Measurements from ENCODE around the gene AFMID.
"Not testable (repeated sequence)": the region's sequence is repeated elsewhere in the genome, so short reads cannot be mapped to it uniquely, and the experiment has no call there.

Gene AFMID

DNA sequence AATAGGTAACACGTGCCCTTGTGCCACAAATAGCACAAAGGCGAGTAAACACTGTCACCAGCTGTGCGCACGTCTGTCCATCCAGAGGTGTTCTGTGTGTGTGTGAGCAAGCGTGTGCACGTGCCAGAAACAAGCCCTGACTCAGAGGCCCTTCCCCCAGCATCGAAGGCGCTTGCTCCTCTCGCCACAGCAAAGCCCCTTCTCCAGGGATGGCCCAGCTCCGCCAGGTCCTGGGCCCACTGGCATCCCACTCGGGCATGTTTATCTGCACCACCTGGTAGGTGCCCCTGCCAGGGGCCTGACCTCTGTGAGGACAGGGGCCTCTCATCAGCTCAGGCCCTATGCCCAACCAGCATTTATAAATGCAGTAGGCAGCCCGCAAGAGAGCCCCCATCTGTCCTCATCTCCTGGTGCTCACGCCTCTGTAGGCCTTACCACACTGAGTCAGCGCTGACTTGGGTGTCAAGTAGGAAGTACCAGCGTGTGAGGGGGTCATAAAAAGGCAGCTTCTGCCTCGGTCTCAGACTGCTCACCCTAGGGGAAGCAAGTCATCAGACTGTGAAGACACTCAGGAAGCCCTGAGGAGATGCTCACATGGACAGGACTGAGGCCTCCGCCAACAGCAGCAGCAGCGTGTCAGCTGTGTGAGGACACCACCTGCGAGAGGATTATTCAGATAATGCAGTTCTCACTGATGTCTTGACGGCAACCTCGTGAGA lies 55.0 kb downstream of the AFMID start:
- no peak overlapping the region for H3K9ac ChIP-seq (ENCODE audit: low read length)
- no peaks in the 10 kb centered on the region for H3K4me1 ChIP-seq (ENCODE audit: control insufficient read depth, insufficient read depth, low read length)
- no peaks in the 10 kb centered on the region for H3K36me3 ChIP-seq (ENCODE audit: control insufficient read depth, insufficient read depth, low read length)
- H3K4me3 ChIP-seq (ENCODE audit: low read length) = no peak overlapping the region
- H3K27me3 ChIP-seq (ENCODE audit: control insufficient read depth, insufficient read depth, low read length) = no peaks in the 10 kb centered on the region
- no peak overlapping the region for H3K27ac ChIP-seq (ENCODE audit: low read depth, low read length)

DNA sequence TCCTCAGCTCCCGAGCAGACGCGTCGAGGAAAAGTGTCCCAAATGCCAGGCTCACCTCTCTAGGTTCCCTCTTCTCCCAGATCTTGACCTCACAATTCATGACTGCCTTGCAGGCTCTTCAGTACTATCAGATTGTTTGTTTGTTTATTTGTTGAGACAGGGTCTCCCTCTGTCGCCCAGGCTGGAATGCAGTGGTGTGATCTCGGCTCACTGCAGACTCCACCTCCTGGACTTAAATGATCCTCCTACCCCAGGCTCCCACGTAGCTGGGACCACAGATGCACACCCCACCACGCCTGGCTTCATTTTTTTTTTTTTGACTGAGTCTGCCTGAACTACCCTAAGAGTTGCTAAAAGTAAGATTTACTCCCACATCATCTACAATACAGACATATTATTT lies 60.1 kb downstream of the AFMID start:
- no peaks in the 10 kb centered on the region for H3K4me1 ChIP-seq (ENCODE audit: control insufficient read depth, insufficient read depth, low read length)

DNA sequence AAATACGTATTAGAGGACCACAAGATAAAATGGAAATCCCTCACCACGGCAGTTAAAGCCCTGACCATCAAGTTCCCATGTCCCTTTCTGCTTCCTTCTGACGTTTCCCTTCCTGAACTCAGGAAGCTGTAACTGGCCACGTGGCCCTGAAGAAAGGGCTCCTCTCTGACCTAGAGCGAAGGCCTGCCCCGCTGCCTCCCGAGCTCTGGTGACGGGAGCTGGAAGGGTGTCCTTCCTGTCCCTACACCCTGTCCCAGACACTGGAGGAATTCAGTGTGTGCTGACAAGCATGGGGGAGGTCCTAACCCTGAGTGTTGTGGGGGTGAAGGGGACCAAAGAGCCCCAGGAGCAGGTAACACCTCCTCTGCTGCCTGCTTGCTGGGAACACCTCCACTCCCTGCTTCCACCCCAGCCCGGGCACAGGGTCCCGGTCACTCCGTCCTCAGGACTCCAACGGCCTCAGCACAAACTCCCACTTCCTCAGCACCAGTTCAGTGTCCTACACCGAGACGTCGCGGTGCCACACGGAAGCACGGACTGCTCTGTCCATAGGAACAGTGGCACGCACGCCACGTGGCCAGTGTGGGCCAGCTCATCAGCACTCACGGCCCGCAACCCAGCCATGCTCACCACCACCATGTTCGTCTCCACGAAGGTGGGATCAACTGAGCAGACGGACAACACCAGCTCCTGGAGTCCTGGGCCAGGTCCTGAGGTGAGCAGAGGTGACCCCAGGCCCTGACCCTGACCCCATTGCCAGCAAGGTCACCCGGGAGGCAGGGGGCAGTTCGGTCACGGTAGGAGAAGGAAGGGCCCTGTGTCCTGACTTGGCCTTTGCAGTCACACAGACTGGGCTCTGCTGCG lies 61.1 kb downstream of the AFMID start:
- Histone ChIP-seq H3K4me1 (ENCODE audit: control insufficient read depth, insufficient read depth, low read length) (no peaks in the 10 kb centered on the region), H3K4me3 (ENCODE audit: low read length) (no peak overlapping the region), H3K9ac (ENCODE audit: low read length) (no peak overlapping the region), H3K27ac (ENCODE audit: low read depth, low read length) (no peak overlapping the region), H3K27me3 (ENCODE audit: control insufficient read depth, insufficient read depth, low read length) (no peaks in the 10 kb centered on the region), H3K36me3 (ENCODE audit: control insufficient read depth, insufficient read depth, low read length) (no peaks in the 10 kb centered on the region)

More for the DNA sequence above, 60.1 kb downstream of the AFMID start:
- Histone ChIP-seq H3K4me3 (ENCODE audit: low read length) (no peak overlapping the region), H3K9ac (ENCODE audit: low read length) (no peak overlapping the region), H3K27ac (ENCODE audit: low read depth, low read length) (no peak overlapping the region), H3K27me3 (ENCODE audit: control insufficient read depth, insufficient read depth, low read length) (no peaks in the 10 kb centered on the region), H3K36me3 (ENCODE audit: control insufficient read depth, insufficient read depth, low read length) (no peaks in the 10 kb centered on the region)

DNA sequence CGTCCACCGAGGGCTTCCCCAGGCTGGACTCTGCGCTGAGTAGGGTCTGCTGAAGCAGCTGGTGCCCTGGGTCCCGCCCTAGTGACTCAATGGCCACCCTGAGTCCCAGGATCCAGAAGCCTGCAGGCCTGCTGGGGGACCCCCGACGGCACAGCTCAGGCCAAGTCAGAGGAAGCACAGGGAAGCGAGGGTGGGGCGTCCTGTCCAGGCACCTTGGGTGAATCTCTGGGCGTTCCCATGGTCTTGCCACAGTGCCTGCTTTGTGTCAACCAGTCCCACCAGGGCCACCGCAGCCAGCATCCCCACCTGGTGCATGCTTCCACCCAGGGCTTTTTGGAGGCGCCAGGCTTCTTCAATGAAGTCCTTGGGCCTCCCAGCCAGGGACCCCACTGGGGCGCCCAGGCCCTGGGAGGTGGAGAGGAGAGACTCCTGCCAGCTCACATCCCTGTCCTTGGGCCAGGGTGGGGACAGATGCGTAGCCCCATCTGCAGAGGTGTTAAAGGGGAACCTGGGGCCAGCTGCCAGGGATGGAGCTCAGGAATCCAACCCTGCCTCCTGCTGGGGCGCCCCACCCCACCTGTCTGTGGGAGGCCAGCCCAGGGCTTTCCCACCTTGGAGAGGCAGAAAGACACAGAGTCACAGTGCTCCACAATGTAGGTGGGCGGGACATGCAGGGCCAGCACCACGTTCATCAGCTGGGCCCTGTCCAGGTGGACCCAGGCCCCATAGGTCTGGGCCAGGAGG lies 62.1 kb downstream of the AFMID start:
- peaks cover 2% of the 10 kb centered on the region for H3K4me1 ChIP-seq (ENCODE audit: control insufficient read depth, insufficient read depth, low read length)
- no peak overlapping the region for H3K4me3 ChIP-seq (ENCODE audit: low read length)
- H3K27ac ChIP-seq (ENCODE audit: low read depth, low read length) = no peak overlapping the region
- H3K27me3 ChIP-seq (ENCODE audit: control insufficient read depth, insufficient read depth, low read length) = no peaks in the 10 kb centered on the region
- no peaks in the 10 kb centered on the region for H3K36me3 ChIP-seq (ENCODE audit: control insufficient read depth, insufficient read depth, low read length)
- H3K9ac ChIP-seq (ENCODE audit: low read length) = no peak overlapping the region

DNA sequence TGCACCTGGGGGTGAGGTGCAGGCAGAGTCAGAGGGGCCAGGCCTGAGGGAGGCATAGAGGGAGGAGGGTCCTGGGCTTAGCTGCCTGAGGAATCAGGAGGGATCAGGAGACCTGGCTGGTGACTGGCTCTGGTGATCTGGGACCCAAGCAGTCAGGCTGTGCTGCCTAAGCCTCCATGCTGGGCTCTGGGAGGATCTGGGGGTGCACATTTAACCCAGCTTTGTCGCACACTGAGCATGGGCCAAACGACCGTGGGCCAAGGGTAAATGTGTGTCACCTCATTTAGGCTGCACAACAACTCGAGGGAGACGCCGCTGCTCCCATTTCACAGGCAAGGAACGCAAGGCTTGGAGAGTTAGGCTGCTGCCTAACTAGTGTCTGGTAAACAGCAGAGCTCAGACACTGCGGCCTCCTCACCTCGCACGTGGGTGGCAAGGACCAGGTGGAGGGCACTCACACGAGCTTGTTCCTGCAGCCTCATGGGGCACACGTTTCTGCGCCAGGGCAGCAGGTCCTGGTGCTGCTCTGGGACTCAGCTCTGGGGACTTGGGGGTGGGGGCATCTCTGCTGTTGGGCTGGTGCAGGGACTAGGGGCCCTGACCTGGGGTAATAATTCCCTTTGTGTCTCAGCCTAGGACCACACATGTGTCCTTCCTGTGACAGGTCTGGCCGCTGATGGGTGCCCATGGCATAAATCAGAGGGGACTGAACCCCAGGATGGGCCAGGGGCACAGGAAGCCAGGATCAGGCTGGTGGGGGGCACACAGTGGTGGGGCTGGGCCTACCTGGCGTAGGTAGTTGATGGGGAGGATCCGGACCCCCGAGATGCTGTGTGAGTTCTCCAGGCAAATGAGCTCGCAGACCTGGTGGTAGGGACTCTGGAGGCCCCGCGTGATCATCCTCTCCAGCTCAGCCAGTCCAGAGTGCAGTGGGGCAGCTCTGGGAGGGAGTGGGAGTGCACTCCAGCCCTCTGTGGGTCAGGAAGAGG lies 63.0 kb downstream of the AFMID start:
- H3K4me3 ChIP-seq (ENCODE audit: low read length) = no peak overlapping the region
- H3K36me3 ChIP-seq (ENCODE audit: control insufficient read depth, insufficient read depth, low read length) = no peaks in the 10 kb centered on the region
- H3K9ac ChIP-seq (ENCODE audit: low read length) = no peak overlapping the region
- H3K4me1 ChIP-seq (ENCODE audit: control insufficient read depth, insufficient read depth, low read length) = peaks cover 2% of the 10 kb centered on the region
- H3K27me3 ChIP-seq (ENCODE audit: control insufficient read depth, insufficient read depth, low read length) = no peaks in the 10 kb centered on the region
- H3K27ac ChIP-seq (ENCODE audit: low read depth, low read length) = no peak overlapping the region

DNA sequence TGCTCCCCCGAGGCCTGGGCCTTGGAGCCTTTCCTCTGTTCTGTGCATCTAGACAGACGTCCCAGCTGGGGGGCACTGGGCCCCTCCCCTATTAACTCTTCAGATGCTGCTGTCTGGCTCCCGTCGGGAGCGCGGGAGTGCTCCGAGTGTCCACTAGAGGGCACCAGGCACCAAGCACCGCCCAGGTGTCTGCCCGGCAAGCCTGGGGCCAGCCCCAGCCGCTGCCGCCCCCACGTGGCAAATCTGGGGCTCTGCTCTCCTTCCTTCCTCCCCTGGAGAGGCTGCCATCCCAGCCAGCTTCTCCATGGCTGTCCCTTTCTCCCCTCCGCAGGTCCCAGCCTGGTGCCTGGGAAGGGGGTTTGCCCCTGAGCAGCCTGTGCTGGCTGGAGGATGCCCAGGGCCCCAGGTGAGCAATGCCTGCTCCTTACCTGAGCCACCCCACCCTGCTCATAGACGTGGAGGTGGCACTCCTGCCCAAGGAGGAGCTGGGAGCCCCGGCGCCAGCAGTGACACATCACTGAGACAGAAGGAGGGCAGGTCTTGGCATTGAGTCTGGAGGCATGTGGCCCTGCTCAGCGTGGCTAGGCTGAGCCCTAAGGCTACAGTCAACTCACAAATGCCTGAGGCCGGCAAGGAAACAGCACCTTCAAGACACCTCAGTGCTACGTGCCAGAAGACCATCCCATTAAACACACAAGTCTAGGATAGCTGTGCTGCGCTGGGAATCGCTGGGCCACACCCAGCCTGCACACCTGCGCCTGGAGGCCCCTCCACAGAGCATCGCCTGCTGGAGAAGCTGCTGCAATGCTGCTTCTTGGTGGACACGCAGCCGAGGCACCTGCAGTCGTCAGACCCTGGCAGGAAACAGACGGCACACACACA lies 64.0 kb downstream of the AFMID start:
- Histone ChIP-seq H3K9ac (ENCODE audit: low read length) (no peak overlapping the region), H3K36me3 (ENCODE audit: control insufficient read depth, insufficient read depth, low read length) (no peaks in the 10 kb centered on the region), H3K4me3 (ENCODE audit: low read length) (no peak overlapping the region), H3K4me1 (ENCODE audit: control insufficient read depth, insufficient read depth, low read length) (peaks cover 2% of the 10 kb centered on the region), H3K27ac (ENCODE audit: low read depth, low read length) (no peak overlapping the region), H3K27me3 (ENCODE audit: control insufficient read depth, insufficient read depth, low read length) (no peaks in the 10 kb centered on the region)

DNA sequence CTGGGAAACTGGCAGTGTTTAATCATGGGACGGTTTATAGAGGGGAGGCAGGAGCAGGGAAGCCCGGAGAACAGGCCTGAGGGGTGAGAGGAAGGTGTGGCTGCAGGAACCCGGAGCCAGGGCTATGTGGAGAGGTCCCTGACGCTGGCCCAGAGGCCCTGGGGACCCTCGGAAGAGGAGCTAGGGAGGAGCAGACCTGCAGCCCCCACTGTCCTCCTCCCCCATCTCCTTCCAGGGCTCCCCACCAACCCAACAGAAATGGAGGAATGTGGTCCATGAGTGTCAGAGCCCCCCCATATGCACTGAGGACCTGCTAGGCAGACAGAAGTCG lies 64.6 kb downstream of the AFMID start:
- Histone ChIP-seq H3K36me3 (ENCODE audit: control insufficient read depth, insufficient read depth, low read length) (no peaks in the 10 kb centered on the region), H3K27ac (ENCODE audit: low read depth, low read length) (no peak overlapping the region), H3K9ac (ENCODE audit: low read length) (no peak overlapping the region), H3K4me3 (ENCODE audit: low read length) (no peak overlapping the region), H3K4me1 (ENCODE audit: control insufficient read depth, insufficient read depth, low read length) (peaks cover 2% of the 10 kb centered on the region), H3K27me3 (ENCODE audit: control insufficient read depth, insufficient read depth, low read length) (no peaks in the 10 kb centered on the region)

DNA sequence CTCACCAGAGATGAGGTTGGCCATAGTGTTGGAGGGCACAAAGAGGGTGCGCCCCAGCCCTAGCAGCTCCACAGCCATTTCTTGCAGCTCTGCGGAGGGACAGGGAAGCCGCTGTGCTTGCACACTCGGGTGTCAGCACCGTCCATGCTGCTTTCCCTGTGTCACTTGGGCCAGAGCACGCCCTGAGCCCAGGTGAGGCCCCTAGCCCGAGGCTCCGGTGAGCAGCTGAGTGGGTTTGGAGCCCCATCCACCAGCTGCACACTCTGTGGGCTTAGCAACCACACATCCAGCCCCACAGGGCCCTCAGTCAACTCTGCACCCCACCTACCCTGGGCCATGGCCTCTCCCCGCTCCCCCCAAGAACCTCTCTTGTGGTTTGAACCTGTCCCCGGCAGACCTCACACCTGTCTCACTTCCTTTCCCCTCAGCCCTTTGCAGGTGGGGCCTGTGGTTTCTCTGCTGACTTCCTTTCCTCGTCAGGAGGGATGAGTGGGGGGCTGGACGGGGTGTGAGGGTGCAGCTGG lies 65.0 kb downstream of the AFMID start:
- no peak overlapping the region for H3K4me3 ChIP-seq (ENCODE audit: low read length)
- H3K4me1 ChIP-seq (ENCODE audit: control insufficient read depth, insufficient read depth, low read length) = peaks cover 2% of the 10 kb centered on the region
- no peak overlapping the region for H3K9ac ChIP-seq (ENCODE audit: low read length)
- H3K27ac ChIP-seq (ENCODE audit: low read depth, low read length) = no peak overlapping the region
- H3K36me3 ChIP-seq (ENCODE audit: control insufficient read depth, insufficient read depth, low read length) = no peaks in the 10 kb centered on the region
- no peaks in the 10 kb centered on the region for H3K27me3 ChIP-seq (ENCODE audit: control insufficient read depth, insufficient read depth, low read length)

DNA sequence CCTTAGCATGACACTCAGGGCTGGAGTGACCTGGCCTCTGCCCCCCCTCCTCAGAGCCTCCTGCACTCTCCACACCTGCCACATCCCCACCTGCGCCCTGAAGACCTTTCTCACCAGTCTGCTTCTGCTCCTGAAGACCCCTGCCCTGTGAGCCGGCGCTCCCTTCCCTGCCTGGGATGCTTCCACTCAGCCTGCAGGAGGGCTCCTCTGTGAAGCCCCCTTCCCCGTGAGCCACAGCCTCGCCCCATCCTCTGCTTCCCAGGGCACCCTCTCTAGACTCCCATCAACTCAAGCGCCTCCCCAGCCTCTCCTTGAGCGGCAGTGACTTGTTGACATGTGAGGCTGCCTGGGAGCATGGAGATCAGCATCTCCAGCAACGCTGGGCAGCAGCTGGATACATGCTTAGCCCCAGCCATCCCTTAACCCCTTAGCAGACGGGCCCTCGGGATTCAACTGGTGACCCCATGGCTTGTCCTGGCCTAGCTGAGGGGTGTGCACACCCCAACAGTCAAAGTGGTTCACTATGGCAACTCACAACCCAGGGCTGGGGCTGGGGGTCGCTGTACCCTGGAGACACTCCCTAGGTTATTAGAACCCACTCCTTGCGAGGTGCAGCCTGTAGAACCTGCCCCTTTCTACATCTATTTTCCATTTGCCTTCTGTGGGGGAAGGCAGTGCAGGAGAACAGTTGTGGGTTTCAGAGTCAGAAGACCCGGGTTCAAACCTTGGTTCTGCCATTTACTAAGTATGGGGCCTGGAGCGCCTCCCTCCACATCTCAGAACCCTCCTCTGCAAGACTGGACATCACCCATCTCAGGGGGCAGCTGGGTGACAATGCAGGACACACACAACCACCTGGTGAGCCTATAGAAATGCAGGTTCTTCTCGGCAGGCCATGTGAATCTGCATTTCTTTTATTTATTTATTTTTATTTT lies 65.8 kb downstream of the AFMID start:
- H3K27ac ChIP-seq (ENCODE audit: low read depth, low read length) = no peak overlapping the region
- H3K27me3 ChIP-seq (ENCODE audit: control insufficient read depth, insufficient read depth, low read length) = no peaks in the 10 kb centered on the region
- no peaks in the 10 kb centered on the region for H3K36me3 ChIP-seq (ENCODE audit: control insufficient read depth, insufficient read depth, low read length)
- peaks cover 2% of the 10 kb centered on the region for H3K4me1 ChIP-seq (ENCODE audit: control insufficient read depth, insufficient read depth, low read length)
- no peak overlapping the region for H3K9ac ChIP-seq (ENCODE audit: low read length)
- H3K4me3 ChIP-seq (ENCODE audit: low read length) = no peak overlapping the region

DNA sequence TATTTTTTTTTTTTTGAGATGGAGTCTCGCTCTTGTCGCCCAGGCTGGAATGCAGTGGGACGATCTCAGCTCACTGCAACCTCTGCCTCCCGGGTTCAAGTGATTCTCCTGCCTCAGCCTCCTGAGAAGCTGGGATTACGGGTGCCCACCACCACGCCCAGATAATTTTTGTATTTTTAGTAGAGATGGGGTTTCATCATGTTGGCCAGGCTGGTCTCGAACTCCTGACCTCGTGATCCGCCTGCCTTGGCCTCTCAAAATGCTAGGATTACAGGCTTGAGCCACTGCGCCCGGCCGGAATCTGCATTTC lies 66.4 kb downstream of the AFMID start:
- H3K4me1 ChIP-seq (ENCODE audit: control insufficient read depth, insufficient read depth, low read length); H3K27ac ChIP-seq (ENCODE audit: low read depth, low read length); H3K27me3 ChIP-seq (ENCODE audit: control insufficient read depth, insufficient read depth, low read length); H3K36me3 ChIP-seq (ENCODE audit: control insufficient read depth, insufficient read depth, low read length): not testable (repeated sequence)
- Histone ChIP-seq H3K4me3 (ENCODE audit: low read length) (peak overlapping the region; percentile 96), H3K9ac (ENCODE audit: low read length) (peak overlapping the region; percentile 66)

Data from rectal smooth muscle tissue (tissue), 1 donor.